NT2/D1 (cell line): ENCODE data around the gene SORBS2.

ENCODE experiments used
- DNase-seq: peaks from one replicate; pipeline ENCODE4 v3.0.0-alpha.2; 2011; ENCODE audit warnings: low read depth, low spot score
- H3K27me3 ChIP-seq: 2 replicates; pipeline ENCODE4 v1.6.0; 2011; ENCODE audit warnings: mild to moderate bottlenecking; ENCODE audit not compliant: insufficient read length, insufficient read depth
- H3K36me3 ChIP-seq: 2 replicates; pipeline ENCODE4 v1.6.1; 2011; ENCODE audit warnings: mild to moderate bottlenecking, low read length, mixed read lengths; ENCODE audit not compliant: insufficient read depth, insufficient read length
- H3K4me1 ChIP-seq: 2 replicates; pipeline ENCODE4 v1.5.1; 2011; ENCODE audit not compliant: insufficient read depth, insufficient read length
- H3K4me3 ChIP-seq: 2 replicates; pipeline ENCODE4 v1.5.1; 2011; ENCODE audit warnings: low read depth; ENCODE audit not compliant: insufficient read length
- H3K9ac ChIP-seq: 2 replicates; pipeline ENCODE4 v1.6.0; 2011; ENCODE audit warnings: low read depth; ENCODE audit not compliant: insufficient read length
- H3K9me3 ChIP-seq: 2 replicates; pipeline ENCODE4 v1.5.1; 2011; ENCODE audit warnings: mild to moderate bottlenecking, low read length; ENCODE audit not compliant: insufficient read depth
- SUZ12 ChIP-seq: IDR thresholded peaks from 2 replicates; pipeline ENCODE4 v1.6.1; 2011; ENCODE audit not compliant: insufficient read length, insufficient read depth; ENCODE audit errors: extremely low read depth
- YY1 ChIP-seq: IDR thresholded peaks from 2 replicates; pipeline ENCODE4 v1.6.1; 2011; ENCODE audit not compliant: insufficient read length, insufficient read depth
- ZNF274 ChIP-seq: IDR thresholded peaks from 2 replicates; pipeline ENCODE4 v1.6.1; 2011; ENCODE audit warnings: mild to moderate bottlenecking, low read depth, low read length

Gene SORBS2

DNA sequence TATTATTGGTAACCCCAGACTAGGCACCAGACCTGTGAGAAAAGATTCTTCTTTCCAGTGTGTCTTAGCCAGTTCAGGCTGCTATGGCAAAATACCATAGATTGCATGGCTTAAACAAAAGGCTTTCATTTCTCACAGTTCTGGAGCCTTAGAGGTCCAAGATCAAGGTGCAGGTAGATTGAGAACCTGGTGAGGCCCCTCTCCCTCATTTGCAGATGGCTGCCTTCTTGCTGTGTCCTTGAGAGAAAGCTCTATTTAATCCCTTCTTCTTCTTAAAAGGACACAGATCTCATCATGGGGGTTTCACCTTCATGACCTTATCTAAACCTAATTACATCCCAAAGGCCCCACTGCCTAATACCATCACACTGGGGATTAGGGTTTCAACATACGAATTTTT, 273.2 kb downstream of the SORBS2 start:
- Histone ChIP-seq H3K36me3 (no peaks in the 10 kb centered on the region), H3K4me1 (no peaks in the 10 kb centered on the region), H3K27me3 (peaks cover 13% of the 10 kb centered on the region), H3K4me3 (no peak overlapping the region), H3K9me3 (no peaks in the 10 kb centered on the region), H3K9ac (no peak overlapping the region)
- TF ChIP-seq ZNF274 (no peak), SUZ12 (no peak), YY1 (no peak)
- no peak for DNase-seq

DNA sequence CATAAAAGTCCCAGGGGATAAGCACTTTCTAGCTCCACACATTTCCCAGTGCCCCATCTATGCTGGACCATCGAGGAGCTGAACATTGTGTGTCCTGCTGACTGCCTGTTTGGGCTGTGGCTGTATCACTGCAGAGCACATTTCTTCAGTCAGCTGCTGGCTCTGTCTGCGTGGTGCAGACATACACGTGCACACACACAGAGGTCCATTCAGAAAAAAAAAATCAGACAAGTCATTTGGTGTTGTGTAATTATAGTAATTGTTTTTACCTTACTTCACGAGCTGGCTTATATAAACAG, 275.6 kb downstream of the SORBS2 start:
- Histone ChIP-seq H3K4me3 (no peak overlapping the region), H3K9ac (no peak overlapping the region), H3K4me1 (no peaks in the 10 kb centered on the region), H3K36me3 (no peaks in the 10 kb centered on the region), H3K27me3 (peaks cover 14% of the 10 kb centered on the region), H3K9me3 (no peaks in the 10 kb centered on the region)
- no peak for DNase-seq
- TF ChIP-seq YY1 = no peak
- TF ChIP-seq SUZ12 = no peak
- TF ChIP-seq ZNF274 = no peak

DNA sequence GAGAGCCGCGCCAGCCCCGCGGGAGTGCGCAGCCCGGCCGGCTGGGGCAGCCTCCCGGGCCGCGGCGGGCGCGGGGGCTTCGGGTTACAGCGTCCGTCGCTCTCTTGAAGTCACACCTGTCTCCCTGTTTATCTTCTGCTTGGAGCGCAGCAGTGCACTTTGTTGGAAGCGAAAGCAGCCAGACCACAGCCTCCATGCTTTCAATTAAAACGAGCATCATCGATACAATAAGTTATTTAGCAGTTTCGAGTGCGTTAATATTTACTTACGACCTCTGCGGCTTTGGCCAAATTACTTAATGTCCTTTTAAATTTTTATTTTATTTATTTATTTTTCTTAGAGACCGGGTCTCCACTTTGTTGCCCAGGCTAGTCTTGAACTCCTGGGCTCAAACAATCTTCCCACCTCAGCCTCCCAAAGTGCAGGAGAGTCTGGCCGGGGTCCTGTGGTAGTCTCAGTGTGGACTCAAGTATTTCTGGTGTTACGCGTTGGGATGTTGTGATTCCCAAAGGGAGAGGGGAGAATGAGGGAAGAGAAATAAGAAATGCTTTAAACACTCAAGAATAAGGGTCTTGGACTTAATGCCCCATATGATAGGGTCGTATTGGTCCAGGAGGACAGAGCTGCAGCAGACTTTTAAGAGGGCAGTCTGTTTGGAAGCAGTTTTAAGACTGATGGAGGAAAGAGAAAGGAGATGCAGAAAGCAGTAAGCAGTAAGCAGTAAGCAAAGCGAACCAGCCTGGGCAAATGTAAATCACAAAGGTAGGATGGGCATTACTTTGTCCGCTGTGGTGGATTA, 276.2 kb downstream of the SORBS2 start:
- H3K4me3 ChIP-seq = peak overlapping the region; percentile 27
- peaks cover 14% of the 10 kb centered on the region for H3K27me3 ChIP-seq
- H3K9ac ChIP-seq = peak overlapping the region; percentile 36
- H3K36me3 ChIP-seq = no peaks in the 10 kb centered on the region
- no peaks in the 10 kb centered on the region for H3K9me3 ChIP-seq
- DNase-seq = no peak
- H3K4me1 ChIP-seq = no peaks in the 10 kb centered on the region
- TF ChIP-seq SUZ12 (no peak), ZNF274 (no peak), YY1 (no peak)
